ENCODE data around the gene PRRC2B.

GRCh38 chr9:131499254-131499767, 105.4 kb downstream of the PRRC2B start:
- TF ChIP-seq CTCF (IDR thresholded peaks at IDR 0.05) (no peak), POLR2A (IDR thresholded peaks at IDR 0.05) (no peak)
